GM12801 (cell line): ENCODE data around the gene SAMD10.

Experiments
- CTCF ChIP-seq: IDR thresholded peaks from one replicate; pipeline ENCODE4 v1.5.1; 2011; ENCODE audit warnings: control low read depth; ENCODE audit not compliant: insufficient read length; ENCODE audit errors: extremely low read depth

SAMD10 gene

GRCh38 chr20:64006490-64006889, 27.0 kb upstream of the SAMD10 start:
- no peak for TF ChIP-seq CTCF

GRCh38 chr20:64005394-64005793, 26.0 kb upstream of the SAMD10 start:
- TF ChIP-seq CTCF, result no peak

- TF ChIP-seq CTCF, result no peak
Observed at GRCh38 chr20:64003960-64004725, 24.7 kb upstream of the SAMD10 start.

- TF ChIP-seq CTCF, result no peak
Observed at GRCh38 chr20:64001607-64002011, 22.2 kb upstream of the SAMD10 start.

GRCh38 chr20:64000906-64001305, 21.5 kb upstream of the SAMD10 start:
- no peak for TF ChIP-seq CTCF

- TF ChIP-seq CTCF, result no peak
Observed at GRCh38 chr20:63982937-63983336, 3.5 kb upstream of the SAMD10 start.

- no peak for TF ChIP-seq CTCF
Observed at GRCh38 chr20:63980806-63981728, 1.6 kb upstream of the SAMD10 start, which contains the start of gene PRPF6. Gene PRPF6 (plus strand): TSS chr20:63981132. CDS start chr20:63981246, 114 bp downstream.
